Putamen (tissue), 1 donor: ENCODE results near the gene PNMT.
"Not testable (repeated sequence)": the region's sequence is repeated elsewhere in the genome, so short reads cannot be mapped to it uniquely, and the experiment has no call there.

Source experiments
- DNase-seq: peaks from one replicate; pipeline ENCODE4 v3.0.0-alpha.2; 2016; ENCODE audit warnings: low spot score

Gene PNMT

DNA sequence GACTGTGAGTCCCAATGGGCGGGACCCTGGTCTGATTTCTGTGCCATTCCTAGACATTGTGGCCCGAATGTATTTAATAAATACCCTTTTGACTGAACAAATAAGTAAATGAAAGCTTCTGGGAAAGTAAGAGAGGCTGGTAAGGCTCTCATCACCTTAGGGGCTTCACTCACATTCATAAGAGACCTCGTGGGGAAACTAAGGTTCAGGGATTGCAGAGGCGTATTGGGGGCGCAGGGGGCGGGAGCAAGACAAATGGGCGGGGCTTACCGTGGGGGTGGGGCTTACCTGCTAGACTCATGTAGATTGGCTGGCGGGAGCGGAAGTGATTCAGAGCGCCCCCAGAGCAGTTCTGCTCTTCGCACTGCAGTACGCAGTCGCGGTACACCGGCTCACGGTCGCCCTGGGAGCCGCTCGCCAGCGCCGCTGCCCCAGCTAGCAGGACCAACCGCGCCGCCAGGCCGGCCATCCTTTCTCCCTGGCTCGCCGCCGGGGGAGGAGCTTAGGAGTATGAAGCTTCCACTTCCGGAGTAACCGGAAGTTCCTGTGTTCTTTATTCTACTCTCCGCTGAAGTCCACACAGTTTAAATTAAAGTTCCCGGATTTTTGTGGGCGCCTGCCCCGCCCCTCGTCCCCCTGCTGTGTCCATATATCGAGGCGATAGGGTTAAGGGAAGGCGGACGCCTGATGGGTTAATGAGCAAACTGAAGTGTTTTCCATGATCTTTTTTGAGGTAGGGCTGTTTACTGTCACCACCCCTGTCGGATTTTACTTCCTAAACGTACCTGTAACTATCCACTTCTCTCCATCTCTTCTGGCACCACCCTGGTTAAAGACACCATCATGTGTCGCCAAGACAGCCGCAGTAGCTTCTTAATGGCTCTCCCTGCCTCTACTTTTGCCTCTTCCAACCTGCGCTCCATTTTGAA lies 19.6 kb downstream of the PNMT start, which contains the start of gene PGAP3:
Gene PGAP3 (minus strand): TSS at position 512 of the 929 bp plus-strand sequence. CDS start 43 bp downstream, at position 469.
- DNase-seq = peak; percentile 88

- DNase-seq = no peak
These were observed 20.2 kb downstream of the PNMT start for GRCh38 chr17:39688475-39688835.

DNA sequence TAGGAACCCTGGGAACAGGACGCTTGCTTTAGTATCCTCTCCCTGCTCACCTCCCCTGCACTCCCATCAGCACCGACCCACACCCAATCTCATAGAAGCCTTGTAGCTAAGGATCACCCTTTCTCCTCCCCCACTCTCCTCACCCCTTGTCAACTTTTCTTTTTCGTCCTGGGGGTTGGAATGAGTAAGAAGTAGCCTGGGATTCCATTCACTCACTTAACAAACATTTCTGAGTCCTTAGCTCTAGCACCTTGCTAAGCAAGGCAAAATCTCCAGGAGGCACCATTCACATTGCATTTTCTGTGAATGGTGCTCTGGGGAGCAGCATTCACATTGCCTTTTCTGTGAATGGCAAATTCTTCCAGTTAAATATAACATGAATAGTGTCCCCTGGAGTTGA lies 20.7 kb downstream of the PNMT start:
- no peak for DNase-seq

DNA sequence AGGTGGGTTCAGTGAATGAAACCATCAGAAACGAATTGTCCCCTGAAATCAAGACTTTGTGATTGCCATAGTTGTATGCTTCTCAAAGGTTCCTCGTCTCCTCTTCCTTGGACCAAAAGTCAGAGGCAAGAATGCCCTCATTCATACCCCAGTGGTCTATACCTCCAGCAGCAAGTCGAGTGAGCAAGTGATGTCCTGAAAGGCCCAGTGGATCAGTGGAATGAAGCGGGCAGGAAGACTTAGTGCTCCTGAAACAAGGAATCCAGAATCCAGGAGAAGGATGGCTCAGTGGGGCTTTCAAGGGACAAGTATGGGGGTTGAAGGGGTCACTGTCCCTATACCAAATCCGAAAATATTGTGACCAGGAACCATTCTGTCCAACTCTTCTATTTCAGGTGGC lies 26.3 kb downstream of the PNMT start:
- no peak for DNase-seq

DNA sequence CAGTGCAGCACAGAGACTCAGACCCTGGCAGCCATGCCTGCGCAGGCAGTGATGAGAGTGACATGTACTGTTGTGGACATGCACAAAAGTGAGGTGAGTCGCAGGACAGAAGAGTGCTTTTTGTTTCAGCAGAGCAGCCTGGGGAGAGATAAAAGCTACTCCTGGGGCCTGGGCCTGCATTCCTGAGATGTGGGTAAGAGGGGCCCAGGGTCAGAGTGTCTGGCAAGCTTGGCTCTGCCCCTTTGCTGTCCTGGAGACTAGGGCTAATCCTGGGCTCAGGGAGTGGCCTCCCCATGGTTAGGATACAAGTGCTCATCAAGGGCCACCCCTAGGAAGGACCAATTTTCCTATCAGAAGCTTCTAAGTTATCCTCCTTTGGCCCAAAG lies 26.8 kb downstream of the PNMT start:
- no peak for DNase-seq

DNA sequence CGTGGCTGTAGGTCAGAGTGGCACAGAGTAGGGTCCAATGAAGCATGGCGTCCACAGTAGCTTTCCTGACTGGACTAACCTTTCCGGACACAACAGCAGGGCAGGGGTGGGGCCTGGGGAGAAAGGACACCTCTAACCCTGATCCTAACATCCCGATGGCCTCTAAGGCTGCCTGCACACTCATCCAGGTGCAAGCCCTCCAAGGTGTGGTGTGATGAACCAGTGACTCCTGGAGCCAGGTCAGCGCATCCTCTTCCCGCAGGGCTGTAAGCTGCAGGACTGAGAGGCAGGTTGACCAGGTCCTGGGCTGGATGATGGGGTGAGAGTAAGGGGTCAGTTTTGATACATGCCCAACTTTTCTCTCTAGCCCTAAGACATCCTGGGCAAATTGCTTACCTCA lies 28.5 kb downstream of the PNMT start:
- DNase-seq = no peak

- no peak for DNase-seq
These were observed 29.7 kb downstream of the PNMT start for GRCh38 chr17:39697961-39698360.

DNA sequence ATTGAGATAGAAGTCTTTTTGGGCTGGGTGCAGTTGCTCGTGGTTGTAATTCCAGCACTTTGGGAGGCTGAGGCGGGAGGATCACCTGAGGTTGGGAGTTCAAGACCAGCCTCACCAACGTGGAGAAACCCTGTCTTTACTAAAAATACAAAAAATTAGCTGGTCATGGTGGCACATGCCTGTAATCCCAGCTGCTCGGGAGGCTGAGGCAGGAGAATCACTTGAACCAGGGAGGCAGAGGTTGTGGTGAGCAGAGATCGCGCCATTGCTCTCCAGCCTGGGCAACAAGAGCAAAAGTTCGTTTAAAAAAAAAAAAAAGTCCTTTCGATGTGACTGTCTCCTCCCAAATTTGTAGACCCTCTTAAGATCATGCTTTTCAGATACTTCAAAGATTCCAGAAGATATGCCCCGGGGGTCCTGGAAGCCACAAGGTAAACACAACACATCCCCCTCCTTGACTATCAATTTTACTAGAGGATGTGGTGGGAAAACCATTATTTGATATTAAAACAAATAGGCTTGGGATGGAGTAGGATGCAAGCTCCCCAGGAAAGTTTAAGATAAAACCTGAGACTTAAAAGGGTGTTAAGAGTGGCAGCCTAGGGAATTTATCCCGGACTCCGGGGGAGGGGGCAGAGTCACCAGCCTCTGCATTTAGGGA lies 31.0 kb downstream of the PNMT start:
- not testable (repeated sequence) for DNase-seq

DNA sequence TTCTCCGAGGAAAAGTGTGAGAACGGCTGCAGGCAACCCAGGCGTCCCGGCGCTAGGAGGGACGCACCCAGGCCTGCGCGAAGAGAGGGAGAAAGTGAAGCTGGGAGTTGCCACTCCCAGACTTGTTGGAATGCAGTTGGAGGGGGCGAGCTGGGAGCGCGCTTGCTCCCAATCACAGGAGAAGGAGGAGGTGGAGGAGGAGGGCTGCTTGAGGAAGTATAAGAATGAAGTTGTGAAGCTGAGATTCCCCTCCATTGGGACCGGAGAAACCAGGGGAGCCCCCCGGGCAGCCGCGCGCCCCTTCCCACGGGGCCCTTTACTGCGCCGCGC lies 31.5 kb downstream of the PNMT start, which contains the start of gene ERBB2:
Gene ERBB2 (plus strand): TSS at position 247 of the 330 bp plus-strand sequence. CDS start 175 bp downstream, outside the sequence.
- DNase-seq = peak; percentile 69

DNA sequence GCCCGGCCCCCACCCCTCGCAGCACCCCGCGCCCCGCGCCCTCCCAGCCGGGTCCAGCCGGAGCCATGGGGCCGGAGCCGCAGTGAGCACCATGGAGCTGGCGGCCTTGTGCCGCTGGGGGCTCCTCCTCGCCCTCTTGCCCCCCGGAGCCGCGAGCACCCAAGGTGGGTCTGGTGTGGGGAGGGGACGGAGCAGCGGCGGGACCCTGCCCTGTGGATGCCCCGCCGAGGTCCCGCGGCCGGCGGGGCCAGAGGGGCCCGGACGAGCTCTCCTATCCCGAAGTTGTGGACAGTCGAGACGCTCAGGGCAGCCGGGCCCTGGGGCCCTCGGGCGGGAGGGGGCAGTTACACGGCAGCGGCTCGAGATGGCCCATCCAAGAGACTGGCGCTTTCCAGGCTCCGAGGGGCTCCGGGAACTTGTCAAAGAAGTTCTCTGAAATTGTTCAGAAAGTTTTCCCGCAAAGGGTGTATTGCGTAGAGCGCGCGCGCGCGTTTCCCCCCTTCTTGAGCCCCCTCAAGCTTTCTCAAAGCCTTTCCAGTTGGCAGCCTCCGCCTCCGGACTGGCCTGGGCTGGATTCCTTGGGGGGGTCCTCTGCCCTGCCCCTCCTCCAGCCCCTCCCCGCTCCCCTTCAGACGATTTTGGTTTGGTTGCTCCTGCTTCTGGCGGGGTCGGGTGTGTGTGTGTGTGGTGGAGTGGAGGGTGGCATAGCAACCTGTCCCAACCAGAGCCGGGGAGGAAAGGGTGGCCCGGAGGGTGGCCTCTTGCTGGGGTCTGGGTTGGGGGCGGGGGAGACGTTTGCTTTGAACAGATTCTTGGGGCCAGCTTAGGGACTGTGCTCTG lies 32.1 kb downstream of the PNMT start:
- DNase-seq = no peak

DNA sequence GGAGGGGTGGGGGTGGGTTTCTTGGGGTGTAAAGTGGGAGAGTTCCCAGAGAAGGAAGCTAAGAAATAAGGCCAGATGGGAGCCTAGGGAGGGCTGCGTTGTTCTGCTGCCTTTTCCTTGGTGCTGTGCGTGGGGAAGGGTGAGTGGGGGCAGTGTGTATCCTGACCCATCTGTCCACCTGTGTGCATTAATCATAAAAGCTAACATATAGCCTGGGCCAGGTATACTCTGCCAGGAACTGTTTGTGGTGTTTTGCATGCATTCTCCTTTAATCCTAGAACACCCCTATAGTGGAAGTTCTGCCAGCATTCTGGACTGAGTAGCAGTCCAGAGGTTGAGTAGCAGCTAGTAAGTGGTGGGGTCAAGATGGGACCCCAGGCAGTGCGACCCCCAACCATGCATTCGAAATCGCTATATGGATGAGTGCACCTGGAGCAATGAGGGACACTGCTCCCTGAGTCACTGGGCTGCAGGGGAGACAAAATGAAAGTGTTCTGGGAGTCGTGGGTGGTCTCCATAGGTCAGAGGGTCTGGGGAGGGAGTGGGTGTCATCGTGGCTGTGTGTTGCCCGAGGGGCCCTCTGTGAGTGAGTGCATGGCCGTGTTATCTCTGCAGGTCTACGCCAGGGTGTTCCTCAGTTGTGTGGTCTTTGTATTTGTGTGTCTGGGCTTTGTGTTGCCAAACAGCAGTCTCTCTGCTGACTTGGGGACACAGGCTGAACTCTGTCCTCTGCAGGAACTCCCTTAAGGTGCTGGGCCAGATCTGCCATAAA lies 32.9 kb downstream of the PNMT start:
- DNase-seq = no peak

GRCh38 chr17:39701784-39702422 lies 33.6 kb downstream of the PNMT start:
- DNase-seq = no peak

DNA sequence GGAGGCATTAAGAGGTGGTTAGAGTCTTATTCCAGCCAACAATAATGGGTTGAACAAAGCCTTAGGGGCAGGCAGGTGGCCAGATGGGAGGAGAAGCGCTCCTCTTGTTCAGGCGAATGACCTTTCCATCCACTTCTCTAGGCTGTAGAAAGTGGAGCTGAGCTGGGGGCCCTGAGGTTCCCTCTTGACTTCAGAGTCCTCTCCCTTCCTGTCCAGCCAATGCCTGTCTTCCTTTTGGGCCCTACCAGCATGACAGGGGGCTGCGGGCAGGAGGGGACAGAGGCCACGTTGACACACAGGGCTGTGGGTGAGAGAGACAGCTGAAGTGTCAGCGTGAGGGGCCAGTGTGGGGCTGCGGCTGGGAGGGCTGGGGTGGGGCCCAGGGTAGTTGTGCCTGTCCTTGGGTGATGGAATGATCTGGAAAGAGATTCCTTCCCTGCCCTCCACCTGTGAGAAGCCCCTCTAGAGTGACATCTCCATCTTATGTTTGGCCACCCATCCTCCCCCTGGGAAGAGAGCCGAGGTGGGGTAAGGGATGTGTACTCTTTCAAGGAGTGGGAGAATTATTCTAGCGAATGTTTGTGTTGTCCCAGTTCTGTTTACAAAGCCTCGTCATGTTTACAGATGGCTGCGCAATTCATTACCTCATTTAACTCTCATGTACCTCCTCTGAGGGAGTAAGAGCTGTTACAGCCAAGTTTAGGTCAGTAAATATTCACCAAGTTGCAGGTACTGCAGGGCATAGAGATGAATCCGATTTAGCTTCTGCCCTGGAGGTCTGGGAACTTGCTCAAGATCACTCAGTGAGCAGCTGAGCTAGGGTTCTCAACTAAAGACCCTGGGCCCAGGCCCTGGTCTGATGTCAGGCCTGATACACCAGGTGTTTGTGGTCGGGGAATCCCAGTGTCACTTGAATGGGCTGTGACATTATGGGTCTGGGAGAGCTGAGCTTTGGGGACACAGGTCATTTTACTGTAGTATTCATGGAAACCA lies 34.9 kb downstream of the PNMT start:
- DNase-seq = no peak

GRCh38 chr17:39703913-39704312 lies 35.7 kb downstream of the PNMT start:
- DNase-seq = no peak

DNA sequence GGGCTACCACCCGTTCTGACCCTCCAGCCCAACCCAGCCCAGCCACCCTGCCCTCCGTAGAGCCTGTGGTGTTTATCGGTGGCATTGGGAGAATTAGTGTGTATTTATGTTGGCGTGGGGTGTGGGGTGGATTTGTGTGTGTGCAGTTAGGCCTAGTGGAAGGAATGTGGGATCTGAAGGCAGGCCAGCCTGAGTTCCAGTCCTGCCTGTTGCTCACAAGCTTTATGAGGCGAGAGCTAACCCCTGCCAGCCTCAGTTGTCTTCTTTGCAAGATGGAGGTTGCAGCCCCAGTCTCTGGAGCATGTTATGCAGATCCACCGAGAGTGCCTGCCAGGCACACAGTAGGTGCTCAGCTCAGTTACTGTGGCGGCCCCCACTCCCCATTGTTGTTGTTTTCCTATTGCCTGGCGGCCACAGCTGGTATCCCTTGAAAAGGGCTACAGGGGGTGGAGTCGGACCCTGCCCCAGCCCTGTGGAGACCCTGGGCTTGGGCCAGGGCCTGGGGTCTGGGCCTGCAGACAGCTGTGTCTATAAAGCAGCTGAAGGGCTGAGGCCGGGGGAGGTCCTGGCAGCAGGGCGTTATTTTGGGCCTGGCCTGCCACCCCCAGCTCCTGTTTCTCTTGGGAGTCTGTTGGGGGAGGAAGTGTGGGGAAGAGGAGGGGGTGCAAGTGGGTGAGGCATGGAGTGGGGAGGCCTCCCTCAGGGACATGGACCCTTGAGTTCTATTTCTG lies 36.7 kb downstream of the PNMT start:
- DNase-seq = no peak

GRCh38 chr17:39705786-39706348 lies 37.6 kb downstream of the PNMT start:
- no peak for DNase-seq

DNA sequence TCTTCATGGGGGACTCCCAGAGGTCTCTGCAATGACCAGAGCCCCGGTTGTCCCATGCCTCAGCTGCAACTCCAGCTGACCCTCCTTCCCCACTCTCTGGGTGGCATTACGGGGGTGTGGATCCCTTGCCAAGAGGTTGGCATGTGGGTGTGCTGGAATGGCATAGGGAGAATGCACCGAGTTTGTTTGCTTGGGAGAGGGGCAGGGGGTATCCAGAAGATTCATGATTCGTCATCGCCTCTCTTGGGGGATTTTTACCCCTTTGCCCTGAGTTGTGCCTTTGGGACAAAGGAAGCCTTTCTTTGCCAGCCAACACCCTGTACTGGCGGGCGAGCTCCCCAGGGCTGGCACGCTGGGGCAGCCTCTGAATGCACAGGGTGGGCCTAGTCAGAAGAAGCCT lies 38.1 kb downstream of the PNMT start:
- DNase-seq = no peak

GRCh38 chr17:39706921-39707337 lies 38.7 kb downstream of the PNMT start:
- no peak for DNase-seq
